GM10266 (cell line): ENCODE measurements around the gene PARD6G.

Experiments used
- DNase-seq: peaks from one replicate; pipeline ENCODE4 v3.0.0; 2012; ENCODE audit errors: extremely low spot score
- CTCF ChIP-seq: IDR thresholded peaks from 2 replicates; pipeline ENCODE4 v1.5.1; 2012; ENCODE audit warnings: mild to moderate bottlenecking, low read depth; ENCODE audit not compliant: control insufficient read depth, insufficient read depth; ENCODE audit errors: missing control alignments

PARD6G gene

GRCh38 chr18:80208620-80209019 is 38.7 kb downstream of the PARD6G start:
- TF ChIP-seq CTCF: no peak
- no peak for DNase-seq

GRCh38 chr18:80205294-80205693 is 42.0 kb downstream of the PARD6G start:
- DNase-seq: no peak
- no peak for TF ChIP-seq CTCF

DNA sequence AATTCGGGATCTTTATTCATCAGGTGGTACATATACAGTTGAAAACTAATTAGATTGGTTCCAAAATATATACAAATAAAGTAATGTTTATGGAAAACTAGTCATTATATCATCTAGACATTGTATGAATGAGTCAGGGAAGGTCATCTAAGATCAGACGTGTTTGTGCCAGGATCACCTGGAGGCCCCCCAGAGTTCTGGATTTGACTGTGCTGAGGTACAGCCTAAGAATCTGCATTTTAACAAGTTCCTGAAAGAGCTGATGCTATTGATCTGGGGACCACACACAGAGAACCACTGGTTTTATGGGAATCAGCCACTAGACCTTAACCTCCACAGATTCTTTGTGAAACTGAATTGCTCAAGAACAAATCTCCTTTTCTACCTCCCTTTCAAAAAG is 43.2 kb downstream of the PARD6G start:
- no peak for DNase-seq
- TF ChIP-seq CTCF: no peak

DNA sequence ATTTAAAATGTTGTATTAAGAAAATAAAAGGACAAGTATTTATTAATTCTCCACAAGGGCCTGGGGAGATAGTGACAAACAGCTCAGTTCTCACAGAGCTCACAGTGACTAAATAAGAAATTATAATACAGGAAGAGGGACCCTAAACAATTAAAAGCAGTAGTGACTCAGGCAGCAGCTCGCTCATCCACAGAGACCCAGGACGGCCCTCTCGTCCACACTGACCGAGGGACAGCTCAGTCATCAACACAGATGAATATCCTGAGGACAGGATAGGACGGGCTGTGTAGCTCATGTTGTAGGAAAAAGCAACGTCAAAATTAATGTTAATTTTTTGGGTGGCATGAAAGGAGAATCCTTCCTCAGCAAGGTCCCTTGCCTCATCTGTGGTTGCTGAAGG is 44.1 kb downstream of the PARD6G start:
- TF ChIP-seq CTCF: no peak
- no peak for DNase-seq

DNA sequence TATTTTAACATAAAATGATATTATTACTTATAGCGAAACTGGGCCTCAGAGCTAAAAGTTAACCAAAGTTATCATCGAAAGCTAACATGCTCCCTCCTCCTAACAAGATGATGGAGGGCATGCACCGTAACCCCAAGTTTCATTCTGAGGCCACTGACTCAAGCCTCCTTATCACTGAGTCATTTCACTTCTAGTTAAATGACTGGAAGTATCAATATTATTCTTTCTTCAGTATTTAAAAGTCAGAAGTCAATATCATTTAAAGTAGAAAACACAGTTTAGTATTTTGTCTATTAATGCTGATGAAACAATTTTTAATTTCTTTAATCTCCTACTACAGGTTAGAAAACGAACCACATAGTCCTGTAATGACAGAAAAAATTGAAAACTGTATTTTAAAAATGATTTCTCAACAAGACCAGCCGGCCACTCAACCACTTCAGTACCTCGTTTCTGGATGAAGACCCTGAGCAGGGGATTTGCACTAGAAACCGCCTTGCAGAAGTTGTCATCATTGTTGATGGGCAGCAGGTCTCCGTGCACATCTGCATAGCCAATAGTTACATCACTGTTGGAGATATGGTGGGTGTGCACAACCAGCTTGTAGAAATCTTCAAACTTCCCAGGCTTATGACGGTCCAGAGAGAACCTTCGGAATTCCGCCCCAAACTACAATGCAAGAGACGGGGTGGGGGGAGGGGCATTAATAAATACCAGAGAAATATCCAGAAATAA is 44.9 kb downstream of the PARD6G start:
- DNase-seq: peak; percentile 77
- no peak for TF ChIP-seq CTCF

DNA sequence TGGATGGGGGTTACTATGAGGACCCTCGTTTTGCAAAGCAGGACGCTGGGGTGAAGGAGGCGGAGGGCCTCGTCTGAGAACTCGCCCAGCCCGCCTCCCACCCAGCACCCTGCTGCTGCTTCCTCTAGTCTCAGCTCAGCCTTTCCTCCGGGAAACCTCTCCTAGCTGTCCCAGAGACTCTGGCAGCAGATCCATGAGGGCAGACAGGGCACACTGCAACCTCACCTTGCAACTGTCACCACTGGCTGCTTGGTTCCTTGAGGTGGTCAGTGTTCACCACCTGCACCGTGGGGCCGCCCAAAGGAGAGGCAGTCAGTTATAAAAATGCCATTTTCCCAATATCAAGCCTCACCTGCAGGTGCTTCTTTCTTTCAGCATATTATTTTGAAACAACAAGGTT is 45.6 kb downstream of the PARD6G start:
- TF ChIP-seq CTCF: no peak

DNA sequence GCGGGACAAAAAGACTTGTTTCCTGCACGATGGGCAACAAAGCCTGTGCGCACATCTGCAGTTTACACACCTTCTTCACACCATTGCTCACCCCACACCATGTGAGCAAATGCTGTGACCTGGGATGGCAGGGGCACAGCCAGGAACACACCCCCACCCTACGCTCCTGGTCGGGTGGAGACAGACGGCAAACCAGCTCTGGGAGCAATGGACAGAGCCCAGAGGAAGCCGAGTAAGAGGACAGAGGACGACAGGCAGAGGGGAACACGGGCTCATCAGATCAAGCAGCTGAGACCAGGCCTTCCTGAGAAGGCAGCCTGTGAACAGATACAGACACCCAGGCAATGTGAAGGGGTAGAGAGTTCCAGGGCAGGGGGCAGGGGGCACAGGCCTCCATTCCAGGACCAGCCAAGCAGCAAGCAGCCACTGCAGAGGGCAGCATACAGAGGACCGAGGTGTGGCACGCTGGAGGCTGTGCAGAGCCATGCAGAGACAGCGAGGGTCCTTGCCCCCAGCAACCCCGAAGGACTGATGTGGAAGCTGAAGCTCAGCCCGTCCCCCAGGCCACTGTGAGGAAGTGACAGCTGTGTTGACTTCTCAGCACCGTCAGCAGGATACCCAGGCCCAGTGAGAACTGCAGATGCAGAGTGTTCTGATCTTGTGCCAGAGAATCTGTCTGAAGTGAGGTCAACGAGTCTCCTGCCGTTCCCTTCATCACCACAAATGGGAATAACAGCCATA is 46.2 kb downstream of the PARD6G start:
- no peak for DNase-seq
- no peak for TF ChIP-seq CTCF

More for the DNA sequence above, 45.6 kb downstream of the PARD6G start:
- no peak for DNase-seq
